Sigmoid colon (tissue), 4 donors: ENCODE measurements around the gene TMEM59L.

Experiments used
- EP300 ChIP-seq, 4 donors: sonication (generic); formaldehyde crosslinking; IDR thresholded peaks; one replicate each; pipeline ENCODE4 v1.6.1; 2017; ENCODE audit warnings: antibody characterized with exemption in 4 of 4
- POLR2A ChIP-seq, 2 donors: fragments of 450-650 bp; IDR thresholded peaks; one replicate each; pipeline ENCODE4 v1.6.1; 2016; ENCODE audit warnings: antibody characterized with exemption in 2 of 2, mild to moderate bottlenecking in 2 of 2, moderate library complexity in 2 of 2
- POLR2AphosphoS5 ChIP-seq, 4 donors: sonication (generic); formaldehyde crosslinking; IDR thresholded peaks; one replicate each; pipeline ENCODE4 v1.6.1; 2017; ENCODE audit warnings: antibody characterized with exemption in 4 of 4
- TF ChIP-seq, protein P1 (sequence below), 4 experiments: fragments of 450-650 bp in 3 of 4; fragments of 200-600 bp in 1 of 4; IDR thresholded peaks; one replicate each; pipeline ENCODE4 v1.5.1; 2016 to 2019; ENCODE audit warnings: antibody characterized with exemption in 4 of 4, mild to moderate bottlenecking in 3 of 4, moderate library complexity in 2 of 4

DNA sequence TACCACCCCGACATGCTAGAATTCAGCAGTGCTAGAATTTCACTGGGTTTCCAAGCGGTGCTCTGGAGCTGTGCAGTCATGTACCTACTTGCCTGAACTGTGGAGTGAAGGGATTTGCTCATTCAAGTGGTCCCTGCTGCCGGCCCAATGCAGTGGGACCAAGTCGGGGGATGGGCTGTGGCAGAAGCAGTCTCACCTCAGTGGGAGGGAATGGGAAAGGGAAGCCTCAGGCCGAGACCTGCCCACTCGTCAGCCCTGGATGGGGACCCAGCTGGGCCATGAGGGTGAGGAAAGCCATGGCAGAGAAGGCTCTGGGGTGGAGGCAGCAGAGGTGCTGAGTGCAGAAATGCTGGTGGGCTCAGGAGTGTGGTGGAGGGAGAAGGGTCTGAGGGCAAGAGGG, 39.1 kb downstream of the TMEM59L start:
- TF ChIP-seq POLR2A (IDR thresholded peaks at IDR 0.05) (no peak), POLR2AphosphoS5 (IDR thresholded peaks at IDR 0.05) (no peak), EP300 (IDR thresholded peaks at IDR 0.05) (no peak)
- TF ChIP-seq, protein P1, sequence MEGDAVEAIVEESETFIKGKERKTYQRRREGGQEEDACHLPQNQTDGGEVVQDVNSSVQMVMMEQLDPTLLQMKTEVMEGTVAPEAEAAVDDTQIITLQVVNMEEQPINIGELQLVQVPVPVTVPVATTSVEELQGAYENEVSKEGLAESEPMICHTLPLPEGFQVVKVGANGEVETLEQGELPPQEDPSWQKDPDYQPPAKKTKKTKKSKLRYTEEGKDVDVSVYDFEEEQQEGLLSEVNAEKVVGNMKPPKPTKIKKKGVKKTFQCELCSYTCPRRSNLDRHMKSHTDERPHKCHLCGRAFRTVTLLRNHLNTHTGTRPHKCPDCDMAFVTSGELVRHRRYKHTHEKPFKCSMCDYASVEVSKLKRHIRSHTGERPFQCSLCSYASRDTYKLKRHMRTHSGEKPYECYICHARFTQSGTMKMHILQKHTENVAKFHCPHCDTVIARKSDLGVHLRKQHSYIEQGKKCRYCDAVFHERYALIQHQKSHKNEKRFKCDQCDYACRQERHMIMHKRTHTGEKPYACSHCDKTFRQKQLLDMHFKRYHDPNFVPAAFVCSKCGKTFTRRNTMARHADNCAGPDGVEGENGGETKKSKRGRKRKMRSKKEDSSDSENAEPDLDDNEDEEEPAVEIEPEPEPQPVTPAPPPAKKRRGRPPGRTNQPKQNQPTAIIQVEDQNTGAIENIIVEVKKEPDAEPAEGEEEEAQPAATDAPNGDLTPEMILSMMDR (IDR thresholded peaks at IDR 0.05), result no peak
